Tibial nerve (tissue), 4 donors: ENCODE results near the gene FAM47E. TPM values are rescaled to one million over a fixed set of nuclear protein-coding genes. Genes with fewer than 3 reads are reported as not detected.

Source experiments
- DNase-seq, 2 donors: peaks; one replicate each; pipeline ENCODE4 v3.0.0-alpha.2; 2019; ENCODE audit warnings: low spot score in 2 of 2
- H3K27ac ChIP-seq, 4 donors: fragments of 200-600 bp; sonication (generic) in 3 of 4; one replicate each; pipeline ENCODE4 v1.5.1; 2017 to 2019; ENCODE audit warnings: mild to moderate bottlenecking in 1 of 4
- H3K27me3 ChIP-seq, 2 donors: fragments of 200-600 bp; sonication (generic) in 1 of 2; one replicate each; pipeline versions ENCODE4 v1.5.1 to v1.6.0; 2017 to 2019
- H3K36me3 ChIP-seq, 3 donors: fragments of 200-600 bp; sonication (generic); one replicate each; pipeline ENCODE4 v1.5.1; 2018 to 2019
- H3K4me1 ChIP-seq, 4 donors: fragments of 200-600 bp; sonication (generic) in 3 of 4; one replicate each; pipeline ENCODE4 v1.5.1; 2017 to 2019
- H3K4me3 ChIP-seq, 4 donors: fragments of 200-600 bp; sonication (generic) in 3 of 4; one replicate each; pipeline ENCODE4 v1.5.1; 2017 to 2019; ENCODE audit warnings: mild to moderate bottlenecking in 1 of 4, moderate library complexity in 1 of 4
- H3K9me3 ChIP-seq, 4 donors: fragments of 200-600 bp; sonication (generic) in 3 of 4; one replicate each; pipeline ENCODE4 v1.5.1; 2017 to 2019
- CTCF ChIP-seq, 5 experiments: fragments of 200-600 bp in 3 of 5; fragments of 450-650 bp in 2 of 5; sonication (generic) in 3 of 5; IDR thresholded peaks; one replicate each; pipeline ENCODE4 v1.5.1; 2016 to 2019; ENCODE audit warnings: antibody characterized with exemption in 5 of 5, mild to moderate bottlenecking in 3 of 5, moderate library complexity in 2 of 5
- EP300 ChIP-seq, 2 donors: sonication (generic); formaldehyde crosslinking; IDR thresholded peaks; one replicate each; pipeline ENCODE4 v1.6.1; 2017; ENCODE audit warnings: antibody characterized with exemption in 2 of 2, mild to moderate bottlenecking in 1 of 2
- POLR2A ChIP-seq, 2 donors: fragments of 450-650 bp; IDR thresholded peaks; one replicate each; pipeline ENCODE4 v1.6.1; 2017; ENCODE audit warnings: antibody characterized with exemption in 2 of 2, mild to moderate bottlenecking in 2 of 2, moderate library complexity in 2 of 2
- WGBS, 2 donors: methylation state at CpG; one replicate each; pipeline ENCODE4 v1.1.5; 2018; 5-methylcytosine and 5-hydroxymethylcytosine counted together
- total RNA-seq, 4 donors: library from RNA; depleted of rRNA; stranded (reverse); fragments of >200 nt; gene quantifications; one replicate each; pipeline ENCODE4 v1.1.0, GENCODE V29; 2016

Gene FAM47E
- total RNA-seq, 4 donors from 2014 or later, result 0.30 to 4.6 (median 1.5) TPM

GRCh38 chr4:76246025-76246424 is 5.5 kb upstream of the FAM47E start:
- peaks cover 0 to 7% (median 0%) of the 10 kb centered on the region in 4 donors for H3K9me3 ChIP-seq
- no peak for DNase-seq
- H3K4me1 ChIP-seq, result peaks cover 0 to 5% (median under 1%) of the 10 kb centered on the region in 4 donors
- no peak overlapping the region for H3K27ac ChIP-seq
- H3K27me3 ChIP-seq, result peaks cover 0 to 7% of the 10 kb centered on the region in 2 donors
- TF ChIP-seq POLR2A (IDR thresholded peaks at IDR 0.05) (no peak), CTCF (IDR thresholded peaks at IDR 0.05) (no peak), EP300 (IDR thresholded peaks at IDR 0.05) (no peak)
- no peak overlapping the region for H3K4me3 ChIP-seq
- 54 to 80% methylated on average over 1 of the region's 1 CpG for WGBS, 2 donors
- H3K36me3 ChIP-seq, result no peaks in the 10 kb centered on the region

- Histone ChIP-seq H3K27me3 (peaks cover 0 to 9% of the 10 kb centered on the region in 2 donors), H3K9me3 (peaks cover 0 to 3% (median 0%) of the 10 kb centered on the region in 4 donors), H3K4me1 (peaks cover 0 to 13% (median 2%) of the 10 kb centered on the region in 4 donors), H3K4me3 (no peak overlapping the region), H3K27ac (no peak overlapping the region), H3K36me3 (no peaks in the 10 kb centered on the region)
- no peak for TF ChIP-seq POLR2A (IDR thresholded peaks at IDR 0.05)
- no peak for TF ChIP-seq CTCF (IDR thresholded peaks at IDR 0.05)
- no peak for TF ChIP-seq EP300 (IDR thresholded peaks at IDR 0.05)
- DNase-seq, result no peak
These were observed 4.7 kb upstream of the FAM47E start for GRCh38 chr4:76246852-76247251.

- H3K27me3 ChIP-seq, result peaks cover 0 to 13% of the 10 kb centered on the region in 2 donors
- 14 to 27% methylated on average over 6 of the region's 6 CpGs for WGBS, 2 donors
- no peaks in the 10 kb centered on the region for H3K36me3 ChIP-seq
- no peak for DNase-seq
- H3K4me3 ChIP-seq, result peak overlapping the region; percentile 44 to 68 (median 52)
- no peaks in the 10 kb centered on the region for H3K9me3 ChIP-seq
- peaks cover 0 to 18% (median 2%) of the 10 kb centered on the region in 4 donors for H3K4me1 ChIP-seq
- TF ChIP-seq POLR2A (IDR thresholded peaks at IDR 0.05) (no peak), CTCF (IDR thresholded peaks at IDR 0.05) (no peak), EP300 (IDR thresholded peaks at IDR 0.05) (no peak)
- H3K27ac ChIP-seq, result no peak overlapping the region
These were observed 559 bp upstream of the FAM47E start for GRCh38 chr4:76250962-76251361.

- no peak overlapping the region for H3K27ac ChIP-seq
These were observed 741 bp downstream of the FAM47E start for GRCh38 chr4:76252271-76252653.

GRCh38 chr4:76253511-76253910 is 2.0 kb downstream of the FAM47E start:
- Histone ChIP-seq H3K4me3 (no peak overlapping the region), H3K4me1 (peaks cover 0 to 18% (median 2%) of the 10 kb centered on the region in 4 donors)

More at GRCh38 chr4:76252271-76252653, 741 bp downstream of the FAM47E start:
- H3K9me3 ChIP-seq, result no peaks in the 10 kb centered on the region
- DNase-seq, result no peak
- peaks cover 0 to 18% (median 2%) of the 10 kb centered on the region in 4 donors for H3K4me1 ChIP-seq
- 81 to 88% methylated on average over 8 of the region's 8 CpGs for WGBS, 2 donors
- H3K27me3 ChIP-seq, result peaks cover 0 to 13% of the 10 kb centered on the region in 2 donors
- peak overlapping the region in 3 of 4 donors; percentile 44 to 68 (median 51) for H3K4me3 ChIP-seq
- TF ChIP-seq EP300 (IDR thresholded peaks at IDR 0.05) (no peak), CTCF (IDR thresholded peaks at IDR 0.05) (no peak), POLR2A (IDR thresholded peaks at IDR 0.05) (no peak)
- no peaks in the 10 kb centered on the region for H3K36me3 ChIP-seq

More at GRCh38 chr4:76253511-76253910, 2.0 kb downstream of the FAM47E start:
- Histone ChIP-seq H3K27me3 (peaks cover 0 to 13% of the 10 kb centered on the region in 2 donors), H3K27ac (no peak overlapping the region), H3K9me3 (no peaks in the 10 kb centered on the region), H3K36me3 (no peaks in the 10 kb centered on the region)
- 75 to 80% methylated on average over 6 of the region's 6 CpGs for WGBS, 2 donors
- TF ChIP-seq EP300 (IDR thresholded peaks at IDR 0.05), result no peak
- TF ChIP-seq POLR2A (IDR thresholded peaks at IDR 0.05), result no peak
- TF ChIP-seq CTCF (IDR thresholded peaks at IDR 0.05), result no peak
- no peak for DNase-seq
